HL-60/S4 (cell line): ENCODE measurements around the gene SYNE4.
"Not testable (repeated sequence)": the region's sequence is repeated elsewhere in the genome, so short reads cannot be mapped to it uniquely, and the experiment has no call there.

Source experiments
- in situ Hi-C: fragments of 300-500 bp; cut with MboI; formaldehyde crosslinking; loops from 2 replicates; pipeline ENCODE4 v1.14.3; 2022; ENCODE audit warnings: low sequenced_read_pairs

The SYNE4 gene

GRCh38 chr19:35957411-35957810, 51.2 kb downstream of the SYNE4 start:
- in situ Hi-C loops: not testable (repeated sequence)

- in situ Hi-C loops: no loop called here
Observed at GRCh38 chr19:35955881-35956634, 52.6 kb downstream of the SYNE4 start.
